Measurements from ENCODE around the gene LOXHD1.

DNA sequence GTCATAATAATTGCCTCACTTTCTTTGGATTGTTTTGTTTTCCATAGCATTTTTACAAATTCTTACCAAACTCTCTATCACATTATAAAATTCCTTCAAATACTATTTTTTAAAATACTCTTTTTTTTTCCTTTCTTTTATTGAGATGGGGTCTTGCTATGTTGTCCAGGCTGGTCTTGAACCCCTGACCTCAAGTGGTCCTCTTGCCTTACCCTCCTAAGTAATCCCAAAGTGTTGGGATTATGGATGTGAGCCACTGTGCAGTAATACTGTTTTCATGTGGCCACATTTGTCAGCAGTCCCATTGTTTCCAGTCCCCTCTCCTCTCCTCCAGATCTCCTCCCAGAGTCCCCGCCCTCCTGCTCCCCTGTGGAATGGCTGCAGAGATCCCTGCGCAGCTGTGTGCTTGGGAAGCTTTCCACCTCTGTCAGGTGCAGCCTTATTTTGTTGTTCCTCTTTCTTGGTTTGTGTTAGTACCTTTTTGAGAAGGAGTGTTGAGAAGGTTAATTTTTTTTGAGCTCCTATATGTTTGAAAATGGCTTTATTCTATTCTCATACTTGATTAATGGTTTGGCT, 227.3 kb downstream of the LOXHD1 start:
- TF ChIP-seq POLR2AphosphoS5 (IDR thresholded peaks at IDR 0.05), result no peak
- TF ChIP-seq, protein P1, sequence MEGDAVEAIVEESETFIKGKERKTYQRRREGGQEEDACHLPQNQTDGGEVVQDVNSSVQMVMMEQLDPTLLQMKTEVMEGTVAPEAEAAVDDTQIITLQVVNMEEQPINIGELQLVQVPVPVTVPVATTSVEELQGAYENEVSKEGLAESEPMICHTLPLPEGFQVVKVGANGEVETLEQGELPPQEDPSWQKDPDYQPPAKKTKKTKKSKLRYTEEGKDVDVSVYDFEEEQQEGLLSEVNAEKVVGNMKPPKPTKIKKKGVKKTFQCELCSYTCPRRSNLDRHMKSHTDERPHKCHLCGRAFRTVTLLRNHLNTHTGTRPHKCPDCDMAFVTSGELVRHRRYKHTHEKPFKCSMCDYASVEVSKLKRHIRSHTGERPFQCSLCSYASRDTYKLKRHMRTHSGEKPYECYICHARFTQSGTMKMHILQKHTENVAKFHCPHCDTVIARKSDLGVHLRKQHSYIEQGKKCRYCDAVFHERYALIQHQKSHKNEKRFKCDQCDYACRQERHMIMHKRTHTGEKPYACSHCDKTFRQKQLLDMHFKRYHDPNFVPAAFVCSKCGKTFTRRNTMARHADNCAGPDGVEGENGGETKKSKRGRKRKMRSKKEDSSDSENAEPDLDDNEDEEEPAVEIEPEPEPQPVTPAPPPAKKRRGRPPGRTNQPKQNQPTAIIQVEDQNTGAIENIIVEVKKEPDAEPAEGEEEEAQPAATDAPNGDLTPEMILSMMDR (IDR thresholded peaks at IDR 0.05), result no peak
